AG20443 (cell line): ENCODE data around the gene TOP2A.
"Not testable (repeated sequence)": the region's sequence is repeated elsewhere in the genome, so short reads cannot be mapped to it uniquely, and the experiment has no call there.

Source experiments
- DNase-seq: peaks from one replicate; pipeline ENCODE4 v3.0.0; 2012; ENCODE audit warnings: low spot score, mixed read lengths

Gene TOP2A

DNA sequence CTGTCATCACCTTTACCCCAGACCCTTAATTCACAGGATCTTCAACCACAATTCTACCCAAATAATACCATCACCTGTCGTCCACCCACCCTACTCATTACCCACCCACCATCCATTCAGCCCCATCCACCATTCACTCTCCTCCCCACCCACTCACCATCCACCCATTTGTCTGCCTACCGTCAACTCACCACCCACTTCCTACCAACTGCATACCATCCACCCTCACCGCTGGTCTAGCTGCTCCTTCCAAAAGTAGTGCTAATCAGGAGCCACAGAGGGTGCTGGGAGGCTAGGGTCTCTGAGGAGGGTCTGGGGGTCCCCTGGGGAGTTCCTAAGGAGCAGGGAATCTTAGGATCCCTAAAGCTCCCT, 13.5 kb upstream of the TOP2A start:
- no peak for DNase-seq

DNA sequence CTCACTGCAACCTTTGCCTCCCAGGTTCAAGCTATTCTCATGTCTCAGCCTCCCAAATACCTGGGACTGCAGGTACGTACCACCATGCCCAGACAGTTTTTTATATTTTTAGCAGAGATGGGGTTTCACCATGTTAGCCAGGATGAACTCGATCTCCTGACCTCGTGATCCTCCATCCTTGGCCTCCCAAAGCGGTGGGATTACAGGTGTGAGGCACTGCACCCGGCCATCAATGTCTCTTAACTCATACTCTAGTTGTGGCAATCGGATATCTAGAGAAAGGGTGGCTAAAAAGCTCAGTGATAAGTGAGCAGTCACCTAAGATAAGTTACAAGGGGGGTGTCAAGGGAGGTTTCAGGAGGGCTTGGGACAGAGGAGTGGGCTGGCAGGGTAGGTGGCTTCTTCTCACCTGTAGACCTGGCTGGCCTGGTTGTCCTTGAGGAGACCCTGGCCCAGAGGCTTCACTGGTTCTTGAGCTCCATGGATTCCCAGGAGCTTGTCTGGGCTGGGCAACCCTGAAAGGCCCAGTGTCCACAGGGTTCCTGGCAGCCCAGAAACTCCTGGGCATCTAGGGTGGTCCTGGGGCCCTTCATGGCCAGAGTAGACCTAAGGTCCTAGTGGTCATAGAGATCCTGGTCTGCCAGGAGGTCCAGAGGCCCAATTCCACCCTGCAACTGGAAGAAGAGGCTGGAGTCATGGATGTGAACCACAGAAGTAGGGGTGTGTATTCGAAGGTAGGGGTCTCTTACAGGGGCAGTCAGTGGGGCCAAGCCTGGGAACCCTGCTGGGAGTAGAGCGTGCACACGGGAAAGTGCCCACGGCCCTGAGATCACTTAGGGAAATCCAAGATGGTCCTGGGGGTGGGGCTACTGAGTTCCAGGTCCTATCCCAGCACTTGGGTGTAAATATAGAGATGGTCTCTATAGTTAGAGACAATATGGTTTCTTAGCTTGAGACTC, 12.9 kb upstream of the TOP2A start:
- no peak for DNase-seq

DNA sequence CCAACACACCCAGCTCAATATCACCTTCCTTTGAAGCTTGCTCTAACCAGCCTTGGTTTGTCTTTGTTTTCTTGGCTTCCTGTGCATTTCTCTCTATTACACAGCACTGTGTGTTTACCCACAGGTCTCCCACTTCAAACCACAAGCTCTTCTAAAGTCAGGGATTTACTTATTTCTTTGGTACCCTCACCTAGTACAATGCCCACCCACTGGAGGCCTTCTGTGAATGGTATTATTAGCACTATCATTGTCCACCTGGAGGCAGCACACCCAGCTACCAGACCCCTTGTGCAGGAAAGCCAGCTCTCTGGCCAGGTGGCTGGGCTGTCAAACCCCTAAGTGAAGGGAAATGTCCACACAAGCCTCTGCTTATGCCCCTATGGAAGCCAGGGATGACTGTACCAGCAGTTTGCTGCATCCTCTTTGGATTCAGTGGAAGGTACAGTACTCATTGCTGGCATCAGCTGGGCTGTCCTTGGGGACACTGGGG, 9.4 kb upstream of the TOP2A start:
- DNase-seq: no peak

DNA sequence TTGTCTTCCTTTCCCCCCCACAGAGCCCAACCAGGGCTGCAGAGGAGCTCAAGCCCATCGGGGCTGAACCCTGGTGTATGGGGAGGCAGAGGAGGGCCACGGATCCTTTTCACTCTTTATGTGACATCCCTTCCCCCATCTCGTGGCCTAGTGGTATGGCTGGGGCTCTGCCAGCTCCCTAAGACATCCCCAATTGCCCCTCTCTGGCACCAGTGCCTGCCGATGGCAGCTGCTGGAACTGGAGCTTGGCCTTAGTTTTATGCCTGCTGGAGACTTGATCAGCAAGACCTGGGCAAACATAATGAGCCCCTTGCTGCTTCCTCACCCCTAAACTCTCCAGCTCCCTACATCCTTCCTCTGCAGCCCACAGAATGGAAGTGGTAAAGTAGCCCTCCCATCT, 8.0 kb upstream of the TOP2A start:
- no peak for DNase-seq

DNA sequence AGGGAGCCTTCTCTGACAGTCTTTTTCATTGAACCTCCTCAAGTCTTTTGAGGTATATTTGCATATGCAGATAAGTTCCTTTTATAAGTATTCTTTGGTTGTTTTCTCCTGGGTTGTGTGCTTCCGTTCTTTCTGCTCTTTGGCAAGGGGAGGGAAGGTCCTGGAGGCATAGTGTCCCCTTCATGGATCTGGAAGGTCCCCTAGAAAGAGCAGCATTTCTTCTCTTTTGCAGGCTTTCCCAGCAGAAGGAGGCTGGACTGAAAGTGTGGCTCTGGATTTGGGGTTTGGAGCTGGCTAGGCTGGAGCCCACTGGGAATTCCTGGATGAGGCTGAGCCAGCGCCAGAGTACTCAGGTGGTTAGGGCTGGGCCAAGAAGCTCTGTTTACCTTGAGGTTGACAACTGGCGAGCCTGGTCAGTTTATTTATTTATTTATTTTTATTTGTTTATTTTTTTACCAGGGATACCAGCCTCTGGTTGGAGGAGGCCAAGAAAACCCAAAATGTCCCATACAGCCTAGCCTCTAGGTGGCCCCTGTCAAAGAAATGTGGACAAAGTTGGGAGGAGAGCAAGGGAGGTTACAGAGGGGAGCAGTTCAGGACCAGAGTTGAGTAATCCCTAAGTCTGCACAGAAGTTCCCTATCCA, 5.4 kb upstream of the TOP2A start:
- DNase-seq: no peak

DNA sequence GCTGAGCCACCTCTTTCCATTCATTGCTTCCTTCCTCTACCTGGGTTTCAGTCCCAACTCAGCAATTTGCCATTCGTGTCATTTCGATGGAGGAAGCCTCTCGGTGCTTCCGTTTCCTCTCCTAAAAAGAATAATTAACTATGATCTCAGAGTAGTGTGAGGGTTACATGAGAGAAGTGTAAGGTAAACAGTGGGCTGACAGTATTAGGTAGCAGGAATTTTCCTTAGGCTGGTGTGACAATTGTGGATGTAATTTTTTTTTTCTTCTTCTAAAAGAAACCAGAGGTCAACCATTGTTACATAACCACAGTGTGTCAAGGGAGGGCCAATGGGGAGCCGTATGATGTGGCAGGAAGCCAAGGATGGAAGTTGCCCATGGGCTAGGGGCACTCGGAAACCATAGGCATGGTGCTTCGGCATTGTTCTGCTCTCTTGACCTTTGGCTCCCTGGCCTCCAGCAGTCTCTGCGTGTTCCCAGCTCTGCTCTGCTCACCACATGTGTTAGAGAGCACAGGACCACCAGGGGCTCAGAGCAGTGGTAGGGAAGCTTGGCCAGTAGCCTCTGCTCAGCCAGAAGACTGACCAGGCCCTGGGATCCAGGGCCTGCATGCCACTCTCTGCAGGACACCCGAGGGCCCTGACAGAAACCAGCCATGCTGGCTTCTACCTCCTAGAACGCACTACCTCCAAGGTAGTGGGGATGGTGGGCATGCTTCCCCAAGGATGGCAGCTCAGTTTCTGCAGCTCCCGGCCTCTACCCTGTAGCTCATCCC, 2.0 kb upstream of the TOP2A start:
- DNase-seq: no peak

DNA sequence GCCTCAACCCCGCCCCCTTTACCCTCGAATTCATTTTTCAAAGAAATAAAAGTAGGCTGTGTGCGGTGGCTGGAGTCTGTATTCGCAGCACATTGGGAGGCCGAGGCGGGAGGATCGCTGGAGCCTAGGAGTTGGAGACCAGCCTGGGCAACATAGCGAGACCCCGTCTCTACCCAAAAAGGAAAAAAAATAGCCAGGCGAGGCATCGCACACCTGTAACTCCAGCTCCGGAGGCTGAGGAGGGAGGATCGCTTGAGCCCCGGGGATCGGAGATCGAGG, 671 bp upstream of the TOP2A start:
- no peak for DNase-seq

DNA sequence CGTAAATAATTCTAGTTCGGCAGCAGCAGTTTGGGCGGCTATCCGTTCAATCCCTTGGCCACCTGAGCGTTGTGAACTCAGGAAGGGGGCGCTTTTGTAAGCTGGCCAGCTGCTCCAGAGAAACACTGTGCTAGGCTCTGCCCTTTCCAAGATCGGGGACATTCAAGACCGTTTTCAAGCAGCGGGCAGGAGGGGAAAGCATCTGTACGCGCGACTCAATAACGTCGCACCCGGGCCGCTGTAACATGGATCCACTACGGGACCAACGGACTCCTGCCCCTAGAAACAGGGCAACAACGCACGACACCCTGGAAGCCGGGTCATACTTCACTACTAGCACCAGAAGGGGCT, 463 bp downstream of the TOP2A start:
- DNase-seq: no peak

DNA sequence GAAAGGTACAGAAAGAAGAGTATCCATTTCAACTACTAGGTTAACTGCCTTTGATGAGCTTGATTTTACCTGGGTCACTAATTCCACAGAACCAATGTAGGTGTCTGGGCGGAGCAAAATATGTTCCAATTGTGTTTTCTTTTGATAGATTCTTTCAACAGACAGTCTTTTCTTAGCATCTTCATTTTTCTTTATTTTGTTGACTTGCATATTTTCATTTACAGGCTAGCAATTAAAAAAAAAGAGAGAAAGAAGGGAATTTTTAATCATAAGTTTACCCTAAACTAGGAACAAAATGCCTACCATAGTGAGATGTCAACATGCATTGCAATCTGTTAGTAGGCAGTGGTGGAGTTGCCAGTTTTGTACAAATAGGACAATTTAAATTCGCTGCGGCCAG, 1.0 kb downstream of the TOP2A start:
- no peak for DNase-seq

DNA sequence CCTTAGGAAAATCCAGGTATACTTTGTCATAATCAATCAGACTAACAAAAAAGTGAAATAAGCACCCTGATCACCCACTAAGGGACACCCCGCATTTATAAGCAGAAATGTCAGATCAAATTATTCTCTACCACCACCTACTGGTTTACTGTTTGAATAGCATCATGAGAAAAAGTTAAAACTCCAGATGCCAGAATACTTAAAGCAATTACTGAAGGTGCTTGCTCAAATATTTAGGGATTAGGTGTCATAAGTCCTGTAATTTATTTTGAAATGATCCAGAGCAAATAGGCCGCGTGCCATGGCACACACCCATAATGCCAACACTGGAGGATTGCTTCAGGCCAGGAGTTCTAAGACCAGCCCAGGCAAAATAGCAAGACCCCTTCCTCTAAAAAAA, 2.3 kb downstream of the TOP2A start:
- DNase-seq: peak; percentile 39

DNA sequence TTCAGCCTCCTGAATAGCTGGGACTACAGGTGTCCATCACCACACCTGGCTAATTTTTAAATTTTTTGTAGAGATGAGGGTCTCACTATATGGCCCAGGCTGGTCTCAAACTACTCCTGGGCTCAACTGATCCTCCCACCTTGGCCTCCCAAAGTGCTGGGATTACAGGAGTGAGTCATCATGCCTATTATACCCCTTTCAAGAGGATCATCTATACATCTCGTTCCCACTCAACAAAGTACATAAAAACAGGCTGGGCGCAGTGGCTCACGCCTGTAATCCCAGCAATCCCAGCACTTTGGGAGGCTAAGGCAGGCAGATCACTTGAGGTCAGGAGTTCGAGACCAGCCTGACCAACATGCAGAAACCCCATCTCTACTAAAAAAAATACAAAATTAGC, 3.4 kb downstream of the TOP2A start:
- not testable (repeated sequence) for DNase-seq

DNA sequence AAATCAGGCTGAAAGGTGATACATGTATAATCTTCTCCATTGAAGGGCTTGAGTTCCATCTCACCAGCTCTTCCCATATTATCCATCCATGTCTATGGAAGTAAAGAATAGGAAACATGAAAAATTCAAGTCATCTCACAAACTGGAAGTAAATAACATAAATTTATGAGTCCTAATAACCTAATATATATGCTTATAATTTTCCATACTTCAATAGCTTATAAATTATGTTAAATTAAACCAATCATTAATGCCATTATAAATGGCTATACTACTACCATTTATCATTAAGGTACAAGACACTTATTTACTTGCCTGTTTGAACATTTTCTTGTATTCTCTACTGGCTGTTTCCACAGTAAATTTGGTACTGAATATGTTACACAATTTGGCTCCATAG, 4.8 kb downstream of the TOP2A start:
- DNase-seq: no peak

DNA sequence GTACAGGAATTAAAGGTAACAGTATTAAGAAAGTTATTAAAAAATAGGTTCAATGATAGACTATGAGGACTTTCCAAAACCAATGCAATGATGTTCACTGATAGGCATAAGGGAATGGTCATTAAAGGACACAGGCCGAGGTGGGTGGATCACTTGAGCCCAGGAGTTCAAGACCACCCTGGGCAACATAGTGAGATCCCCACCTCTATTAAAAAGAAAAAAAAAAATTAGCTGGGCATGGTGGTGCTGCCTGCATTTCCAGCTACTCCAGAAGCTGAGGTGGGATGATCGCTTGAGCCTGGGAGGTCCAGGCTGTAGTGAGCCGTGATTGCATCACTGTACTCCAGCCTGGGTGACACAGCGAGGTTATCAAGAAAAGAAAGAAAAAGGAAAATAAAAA, 5.9 kb downstream of the TOP2A start:
- DNase-seq: no peak

DNA sequence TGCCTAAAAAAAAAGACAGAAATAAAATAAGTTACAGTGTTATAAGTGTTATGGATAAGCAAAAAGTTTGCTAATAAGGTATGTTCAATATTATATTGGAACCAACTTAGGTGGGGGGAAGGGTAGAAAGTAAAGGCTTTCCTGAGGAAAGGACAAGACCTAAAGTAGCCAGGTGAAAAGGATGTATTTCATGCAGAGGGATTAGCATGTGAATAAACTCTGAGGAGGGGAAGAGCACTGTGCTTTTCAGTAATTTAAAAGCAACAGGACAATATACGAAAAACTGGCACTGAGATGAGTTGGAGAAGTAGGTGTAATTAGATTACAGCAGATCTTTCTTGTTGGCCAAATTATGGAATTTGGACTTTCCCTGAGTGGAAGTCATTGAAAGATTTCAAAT, 7.6 kb downstream of the TOP2A start:
- no peak for DNase-seq

DNA sequence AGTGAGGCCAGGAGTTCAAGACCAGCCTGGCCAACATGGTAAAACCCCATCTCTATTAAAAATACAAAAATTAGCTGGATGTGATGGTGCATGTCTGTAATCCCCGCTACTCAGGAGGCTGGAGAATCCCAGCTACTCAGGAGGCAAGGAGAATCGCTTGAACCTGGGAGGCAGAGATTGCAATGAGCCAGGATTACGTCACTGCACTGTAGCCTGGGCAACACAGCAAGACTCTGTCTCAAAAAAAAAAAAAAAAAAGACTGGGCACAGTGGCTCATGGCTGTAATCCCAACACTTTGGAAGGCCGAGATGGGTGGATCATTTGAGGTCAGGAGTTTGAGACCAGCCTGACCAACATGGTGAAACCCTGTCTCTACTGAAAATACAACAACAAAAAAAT, 8.2 kb downstream of the TOP2A start:
- DNase-seq: not testable (repeated sequence)

DNA sequence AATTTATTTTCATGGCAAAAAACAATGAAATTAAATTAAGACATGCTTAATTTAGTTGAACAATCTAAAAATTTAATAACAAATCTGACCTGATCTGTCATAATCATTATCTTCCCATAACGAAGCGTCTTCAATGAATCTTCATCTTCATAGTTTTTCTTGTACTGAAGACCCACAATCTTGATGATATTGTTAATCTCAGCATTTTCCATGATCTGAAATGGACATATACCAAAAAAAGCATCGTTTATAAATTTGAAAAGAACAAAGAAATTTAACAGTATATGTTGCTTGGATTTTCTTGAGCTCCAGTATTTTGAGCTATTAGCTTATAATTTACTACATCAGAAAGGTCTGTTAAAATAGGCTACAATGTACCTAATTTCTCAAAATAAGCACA, 10.2 kb downstream of the TOP2A start:
- no peak for DNase-seq

DNA sequence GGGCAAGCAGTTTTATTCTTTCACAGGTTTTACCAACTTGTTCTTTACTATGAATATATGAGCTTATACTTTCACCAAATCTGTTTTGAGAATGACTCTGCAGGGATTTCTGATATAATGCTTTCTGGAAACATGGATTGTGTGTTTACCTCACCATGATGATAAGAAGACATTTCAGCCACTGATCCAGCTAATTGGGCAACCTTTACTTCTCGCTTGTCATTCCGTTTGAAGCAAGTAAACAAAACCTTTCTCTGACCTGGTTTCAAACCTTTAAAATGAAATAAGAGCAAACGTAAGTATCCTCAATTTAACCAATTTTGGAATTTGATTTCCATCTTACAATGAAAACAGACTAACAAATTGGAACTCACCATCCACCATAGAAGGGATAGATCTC, 13.7 kb downstream of the TOP2A start:
- no peak for DNase-seq

DNA sequence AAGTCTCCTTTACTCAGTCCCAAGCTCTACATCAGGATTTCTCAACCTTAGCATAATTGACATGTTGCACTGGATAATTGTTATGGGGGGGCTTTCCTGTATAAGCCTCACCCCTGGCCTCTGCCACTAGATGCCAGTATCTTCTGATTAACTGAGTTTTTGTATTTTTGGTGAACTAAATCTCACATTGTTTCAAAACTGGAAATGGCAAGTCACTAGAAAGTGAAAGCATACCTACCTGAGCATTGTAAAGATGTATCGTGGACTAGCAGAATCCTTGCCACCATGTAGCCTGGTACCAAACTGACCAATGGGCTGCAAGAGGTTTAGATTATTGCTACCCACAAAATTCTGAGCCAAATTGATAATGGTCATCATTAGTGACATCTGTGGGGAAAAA, 15.0 kb downstream of the TOP2A start:
- DNase-seq: no peak

DNA sequence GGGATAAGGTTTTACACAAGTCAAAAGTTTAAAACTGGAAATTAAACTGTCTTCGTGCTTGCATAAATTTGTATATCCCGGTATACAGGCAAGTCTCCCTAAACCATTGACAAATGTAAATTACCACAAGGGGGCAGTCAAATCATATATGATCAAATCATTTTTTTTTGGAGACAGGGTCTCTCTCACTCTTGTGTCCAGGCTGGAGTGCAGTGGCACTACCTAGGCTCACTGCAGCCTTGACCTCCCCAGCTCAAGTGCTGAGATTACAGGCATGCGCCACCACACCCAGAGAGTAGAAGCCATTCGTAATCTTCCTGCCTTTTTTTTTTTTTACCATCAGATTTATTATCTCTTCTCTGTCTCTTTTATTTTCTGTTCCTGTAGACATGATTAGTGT, 18.5 kb downstream of the TOP2A start:
- peak; percentile 51 for DNase-seq

DNA sequence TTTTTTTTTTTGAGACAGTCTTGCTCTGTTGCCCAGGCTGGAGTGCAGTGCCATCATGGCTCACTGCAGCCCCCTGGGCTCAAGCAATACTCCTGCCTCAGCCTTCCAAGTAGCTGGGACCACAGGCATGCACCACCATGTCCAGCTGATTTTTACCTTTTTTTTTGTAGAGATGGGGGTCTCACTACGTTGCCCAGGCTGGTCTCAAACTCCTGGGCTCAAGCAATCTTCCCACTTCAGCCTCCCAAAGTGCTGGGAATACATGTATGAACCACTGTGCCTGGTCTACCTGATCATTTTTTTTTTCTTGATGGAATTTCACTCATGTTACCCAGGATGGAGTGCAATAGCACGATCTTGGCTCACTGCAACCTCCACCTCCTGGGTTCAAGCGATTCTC, 31.1 kb downstream of the TOP2A start:
- DNase-seq: not testable (repeated sequence)

DNA sequence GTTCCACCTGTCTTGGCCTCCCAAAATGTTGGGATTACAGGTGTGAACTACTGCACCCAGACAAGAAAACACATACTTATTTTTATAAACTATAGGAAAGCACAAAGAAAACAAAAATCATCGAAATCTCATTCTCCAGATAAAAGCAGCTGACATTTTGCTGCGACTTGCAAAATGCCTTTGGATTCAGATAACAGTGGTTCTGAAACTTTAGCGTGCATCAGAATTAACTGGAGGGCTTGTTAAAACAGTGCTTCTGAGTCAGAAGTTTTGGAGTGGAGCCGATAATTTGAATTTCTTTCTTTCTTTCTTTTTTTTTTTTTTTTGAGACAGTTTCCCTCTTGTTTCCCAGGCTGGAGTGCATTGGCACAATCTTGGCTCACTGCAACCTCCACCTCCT, 35.4 kb downstream of the TOP2A start:
- no peak for DNase-seq

DNA sequence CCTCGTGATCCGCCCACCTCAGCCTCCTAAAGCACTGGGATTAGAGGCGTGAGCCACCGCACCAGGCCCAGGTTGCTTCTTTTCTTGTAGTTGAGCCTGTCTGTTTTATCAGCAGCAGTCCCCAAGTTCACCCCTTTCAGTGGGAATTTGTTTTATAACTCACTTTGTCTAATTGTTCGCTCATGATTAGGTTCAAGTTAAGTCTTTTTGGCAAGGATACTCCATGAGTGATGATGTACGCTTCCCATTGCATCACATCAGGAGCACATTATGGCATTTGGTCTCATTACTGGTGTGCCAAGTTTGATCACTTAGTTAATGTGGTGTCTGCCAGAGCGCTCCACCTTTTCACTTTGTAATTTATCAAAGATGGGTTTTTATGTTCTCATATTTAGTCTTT, 38.7 kb downstream of the TOP2A start:
- no peak for DNase-seq

DNA sequence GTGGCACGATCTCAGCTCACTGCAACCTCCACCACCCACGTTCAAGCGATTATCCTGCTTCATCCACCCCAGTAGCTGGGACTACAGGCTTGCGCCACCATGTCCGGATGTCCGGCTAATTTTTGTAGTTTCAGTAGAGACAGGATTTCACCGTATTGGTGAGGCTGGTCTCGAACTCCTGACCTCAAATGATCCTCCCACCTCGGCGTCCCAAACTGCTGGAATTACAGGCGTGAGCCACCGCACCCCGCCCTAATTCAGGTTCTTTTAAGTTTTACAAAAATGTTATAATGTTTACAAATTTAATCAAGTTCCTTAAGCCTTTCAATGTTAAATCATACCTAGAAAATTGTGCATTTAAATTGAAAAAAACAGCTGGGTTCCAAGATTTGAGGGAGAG, 39.9 kb downstream of the TOP2A start:
- no peak for DNase-seq
